Measurements from ENCODE around the gene MAPRE2.

Gene MAPRE2

GRCh38 chr18:35104391-35105051 is 63.3 kb downstream of the MAPRE2 start:
- H3K36me3 ChIP-seq (replicated peaks; ENCODE audit: insufficient read depth, low read length) = no peaks in the 10 kb centered on the region
- no peak for DNase-seq
- no peaks in the 10 kb centered on the region for H3K4me1 ChIP-seq (ENCODE audit: low read length)
- H3K27ac ChIP-seq (ENCODE audit: low read length) = no peak overlapping the region
- H3K79me2 ChIP-seq (ENCODE audit: low read length) = no peaks in the 10 kb centered on the region
- no peak overlapping the region for H3K4me3 ChIP-seq (ENCODE audit: low read length)
- H3F3A ChIP-seq (ENCODE audit: insufficient read depth, low read length) = no peaks in the 10 kb centered on the region
- no peak overlapping the region for H2AFZ ChIP-seq (ENCODE audit: low read length)
- no peaks in the 10 kb centered on the region for H3K9me2 ChIP-seq (replicated peaks; ENCODE audit: insufficient read depth, low read length)
- no peaks in the 10 kb centered on the region for H4K20me1 ChIP-seq (ENCODE audit: insufficient read depth, low read length)
- H3K4me2 ChIP-seq (ENCODE audit: low read depth, low read length) = no peak overlapping the region
- H3K9me3 ChIP-seq (replicated peaks; ENCODE audit: insufficient read depth, low read length) = no peaks in the 10 kb centered on the region
- H3K27me3 ChIP-seq (replicated peaks; ENCODE audit: insufficient read depth, low read length) = no peaks in the 10 kb centered on the region
- H3K9ac ChIP-seq (ENCODE audit: low read length) = no peak overlapping the region
- no peak for TF ChIP-seq EZH2 (optimal IDR thresholded peaks at IDR 0.05; ENCODE audit: low read depth, low read length)
- no peak for TF ChIP-seq EZH2phosphoT487 (IDR thresholded peaks at IDR 0.05; ENCODE audit: low read length)
- no peak for TF ChIP-seq CTCF (IDR thresholded peaks at IDR 0.05; ENCODE audit: low read length)

GRCh38 chr18:35106013-35106844 is 65.0 kb downstream of the MAPRE2 start:
- DNase-seq = no peak
- no peak overlapping the region for H3K4me2 ChIP-seq (ENCODE audit: low read depth, low read length)
- H3K27me3 ChIP-seq (replicated peaks; ENCODE audit: insufficient read depth, low read length) = no peaks in the 10 kb centered on the region
- H3F3A ChIP-seq (ENCODE audit: insufficient read depth, low read length) = no peaks in the 10 kb centered on the region
- no peak overlapping the region for H2AFZ ChIP-seq (ENCODE audit: low read length)
- H3K4me1 ChIP-seq (ENCODE audit: low read length) = no peaks in the 10 kb centered on the region
- H3K79me2 ChIP-seq (ENCODE audit: low read length) = no peaks in the 10 kb centered on the region
- no peak overlapping the region for H3K9ac ChIP-seq (ENCODE audit: low read length)
- no peak overlapping the region for H3K27ac ChIP-seq (ENCODE audit: low read length)
- H3K36me3 ChIP-seq (replicated peaks; ENCODE audit: insufficient read depth, low read length) = no peaks in the 10 kb centered on the region
- no peaks in the 10 kb centered on the region for H3K9me2 ChIP-seq (replicated peaks; ENCODE audit: insufficient read depth, low read length)
- H4K20me1 ChIP-seq (ENCODE audit: insufficient read depth, low read length) = no peaks in the 10 kb centered on the region
- no peaks in the 10 kb centered on the region for H3K9me3 ChIP-seq (replicated peaks; ENCODE audit: insufficient read depth, low read length)
- no peak for TF ChIP-seq EZH2 (optimal IDR thresholded peaks at IDR 0.05; ENCODE audit: low read depth, low read length)
- TF ChIP-seq EZH2phosphoT487 (IDR thresholded peaks at IDR 0.05; ENCODE audit: low read length) = no peak
- TF ChIP-seq CTCF (IDR thresholded peaks at IDR 0.05; ENCODE audit: low read length) = no peak
- H3K4me3 ChIP-seq (ENCODE audit: low read length) = no peak overlapping the region

GRCh38 chr18:35106845-35107148 is 65.6 kb downstream of the MAPRE2 start:
- Histone ChIP-seq H3K4me3 (ENCODE audit: low read length) (no peak overlapping the region), H3K79me2 (ENCODE audit: low read length) (no peaks in the 10 kb centered on the region)
- DNase-seq = no peak

More at GRCh38 chr18:35106845-35107148, 65.6 kb downstream of the MAPRE2 start:
- no peaks in the 10 kb centered on the region for H3F3A ChIP-seq (ENCODE audit: insufficient read depth, low read length)
- no peak overlapping the region for H3K27ac ChIP-seq (ENCODE audit: low read length)
- no peaks in the 10 kb centered on the region for H4K20me1 ChIP-seq (ENCODE audit: insufficient read depth, low read length)
- H3K4me1 ChIP-seq (ENCODE audit: low read length) = no peaks in the 10 kb centered on the region
- H3K9me2 ChIP-seq (replicated peaks; ENCODE audit: insufficient read depth, low read length) = no peaks in the 10 kb centered on the region
- H3K27me3 ChIP-seq (replicated peaks; ENCODE audit: insufficient read depth, low read length) = no peaks in the 10 kb centered on the region
- no peak for TF ChIP-seq EZH2 (optimal IDR thresholded peaks at IDR 0.05; ENCODE audit: low read depth, low read length)
- no peak for TF ChIP-seq CTCF (IDR thresholded peaks at IDR 0.05; ENCODE audit: low read length)
- no peak for TF ChIP-seq EZH2phosphoT487 (IDR thresholded peaks at IDR 0.05; ENCODE audit: low read length)
- H3K36me3 ChIP-seq (replicated peaks; ENCODE audit: insufficient read depth, low read length) = no peaks in the 10 kb centered on the region
- H3K9ac ChIP-seq (ENCODE audit: low read length) = no peak overlapping the region
- H2AFZ ChIP-seq (ENCODE audit: low read length) = no peak overlapping the region
- no peaks in the 10 kb centered on the region for H3K9me3 ChIP-seq (replicated peaks; ENCODE audit: insufficient read depth, low read length)
- no peak overlapping the region for H3K4me2 ChIP-seq (ENCODE audit: low read depth, low read length)
